MM.1S (cell line): Measurements from ENCODE around the gene COMMD3.

Experiments
- DNase-seq: peaks from one replicate; pipeline ENCODE4 v3.0.0-alpha.2; 2015
- H2AFZ ChIP-seq: fragments of 300-600 bp; sonication (generic); 2 replicates; pipeline ENCODE4 v1.6.0; 2016; ENCODE audit warnings: antibody characterized with exemption, low read length
- H3F3A ChIP-seq: fragments of 300-600 bp; sonication (generic); 2 replicates; pipeline ENCODE4 v1.6.1; 2016; ENCODE audit warnings: mild to moderate bottlenecking, antibody characterized with exemption, low read length, moderate library complexity, mixed read lengths; ENCODE audit not compliant: insufficient read depth
- H3K27ac ChIP-seq: fragments of 300-600 bp; sonication (generic); 2 replicates; pipeline ENCODE4 v1.5.1; 2016; ENCODE audit warnings: mild to moderate bottlenecking, low read length
- H3K27me3 ChIP-seq: fragments of 300-600 bp; sonication (generic); replicated peaks from 2 replicates; pipeline ENCODE4 v1.6.0; 2016; ENCODE audit warnings: low read length; ENCODE audit not compliant: insufficient read depth
- H3K36me3 ChIP-seq: fragments of 300-600 bp; sonication (generic); replicated peaks from 2 replicates; pipeline ENCODE4 v1.6.1; 2016; ENCODE audit warnings: mild to moderate bottlenecking, low read length, mixed read lengths; ENCODE audit not compliant: insufficient read depth
- H3K4me1 ChIP-seq: fragments of 300-600 bp; sonication (generic); 2 replicates; pipeline ENCODE4 v1.6.1; 2016; ENCODE audit warnings: low read length, mixed read lengths
- H3K4me2 ChIP-seq: fragments of 300-600 bp; sonication (generic); 2 replicates; pipeline ENCODE4 v1.6.0; 2016; ENCODE audit warnings: low read depth, low read length
- H3K4me3 ChIP-seq: fragments of 300-600 bp; sonication (generic); 2 replicates; pipeline ENCODE4 v1.5.1; 2016; ENCODE audit warnings: low read length, mixed read lengths
- H3K79me2 ChIP-seq: fragments of 300-600 bp; sonication (generic); 2 replicates; pipeline ENCODE4 v1.6.1; 2016; ENCODE audit warnings: mixed run types, low read length, mixed read lengths
- H3K9ac ChIP-seq: fragments of 300-600 bp; sonication (generic); 2 replicates; pipeline ENCODE4 v1.6.1; 2016; ENCODE audit warnings: low read length, mixed read lengths
- H3K9me2 ChIP-seq: fragments of 300-600 bp; sonication (generic); replicated peaks from 2 replicates; pipeline ENCODE4 v1.6.1; 2016; ENCODE audit warnings: mild to moderate bottlenecking, low read length, mixed read lengths; ENCODE audit not compliant: insufficient read depth
- H3K9me3 ChIP-seq: fragments of 300-600 bp; sonication (generic); replicated peaks from 2 replicates; pipeline ENCODE4 v1.6.1; 2016; ENCODE audit warnings: mild to moderate bottlenecking, low read length, mixed read lengths; ENCODE audit not compliant: insufficient read depth
- H4K20me1 ChIP-seq: fragments of 300-600 bp; sonication (generic); 2 replicates; pipeline ENCODE4 v1.6.1; 2016; ENCODE audit warnings: mild to moderate bottlenecking, low read length, moderate library complexity, mixed read lengths; ENCODE audit not compliant: insufficient read depth
- CTCF ChIP-seq: fragments of 300-600 bp; sonication (generic); IDR thresholded peaks from 2 replicates; pipeline ENCODE4 v1.5.1; 2016; ENCODE audit warnings: antibody characterized with exemption, low read length, mixed read lengths
- EZH2 ChIP-seq: fragments of 300-600 bp; sonication (generic); optimal IDR thresholded peaks from 2 replicates; pipeline ENCODE3; 2017; ENCODE audit warnings: low read depth, mild to moderate bottlenecking, antibody characterized with exemption, low read length, mixed read lengths
- EZH2phosphoT487 ChIP-seq: fragments of 300-600 bp; sonication (generic); IDR thresholded peaks from 2 replicates; pipeline ENCODE4 v1.6.1; 2018; ENCODE audit warnings: antibody characterized with exemption, low read length

The COMMD3 gene

GRCh38 chr10:22316286-22317075 lies at the start of gene COMMD3:
Gene COMMD3, plus strand, starts transcription at chr10:22316388. Its CDS starts 30 bp downstream, at chr10:22316418.
- peak within 1 kb of the TSS; percentile 88 for H2AFZ ChIP-seq
- no peaks in the 10 kb centered on the region for H3K36me3 ChIP-seq
- no peaks in the 10 kb centered on the region for H4K20me1 ChIP-seq
- peak within 1 kb of the TSS; percentile 91 for H3K4me2 ChIP-seq
- H3K79me2 ChIP-seq = peaks cover 34% of the 10 kb centered on the region
- H3K4me3 ChIP-seq = peak within 1 kb of the TSS; percentile 86
- peak; percentile 89 for DNase-seq
- H3K9me3 ChIP-seq = no peaks in the 10 kb centered on the region
- no peak for TF ChIP-seq EZH2phosphoT487
- TF ChIP-seq CTCF = no peak
- no peak for TF ChIP-seq EZH2
- H3K9ac ChIP-seq = peak within 1 kb of the TSS; percentile 87
- H3K27ac ChIP-seq = peak within 1 kb of the TSS; percentile 82
- peaks cover 30% of the 10 kb centered on the region for H3F3A ChIP-seq
- peaks cover 22% of the 10 kb centered on the region for H3K4me1 ChIP-seq
- H3K27me3 ChIP-seq = 0 out of 2 replicates have a peak, but pooled peaks cover 4% of the 10 kb centered on the region
- H3K9me2 ChIP-seq = no peaks in the 10 kb centered on the region

GRCh38 chr10:22268503-22268902 lies 47.7 kb upstream of the COMMD3 start:
- H2AFZ ChIP-seq = no peak overlapping the region
- H3K9me3 ChIP-seq = no peaks in the 10 kb centered on the region
- no peak overlapping the region for H3K4me3 ChIP-seq
- TF ChIP-seq EZH2 (no peak), CTCF (no peak), EZH2phosphoT487 (no peak)
- no peaks in the 10 kb centered on the region for H3K9me2 ChIP-seq
- no peak overlapping the region for H3K9ac ChIP-seq
- H3K4me2 ChIP-seq = no peak overlapping the region
- no peaks in the 10 kb centered on the region for H4K20me1 ChIP-seq
- H3K36me3 ChIP-seq = no peaks in the 10 kb centered on the region
- H3K79me2 ChIP-seq = no peaks in the 10 kb centered on the region
- no peaks in the 10 kb centered on the region for H3F3A ChIP-seq
- H3K4me1 ChIP-seq = no peaks in the 10 kb centered on the region
- DNase-seq = no peak
- H3K27ac ChIP-seq = no peak overlapping the region
- no peaks in the 10 kb centered on the region for H3K27me3 ChIP-seq

GRCh38 chr10:22271786-22272185 lies 44.4 kb upstream of the COMMD3 start:
- Histone ChIP-seq H3K36me3 (no peaks in the 10 kb centered on the region), H2AFZ (no peak overlapping the region), H4K20me1 (no peaks in the 10 kb centered on the region), H3K27me3 (no peaks in the 10 kb centered on the region), H3K9ac (no peak overlapping the region), H3K79me2 (no peaks in the 10 kb centered on the region), H3K4me1 (no peaks in the 10 kb centered on the region), H3K9me2 (no peaks in the 10 kb centered on the region), H3F3A (no peaks in the 10 kb centered on the region), H3K4me2 (no peak overlapping the region), H3K27ac (no peak overlapping the region), H3K4me3 (no peak overlapping the region), H3K9me3 (no peaks in the 10 kb centered on the region)
- no peak for TF ChIP-seq EZH2
- no peak for TF ChIP-seq CTCF
- no peak for TF ChIP-seq EZH2phosphoT487
- no peak for DNase-seq
